Liver (tissue), 9 donors: ENCODE measurements around the gene RSRC1. TPM values are rescaled to one million over a fixed set of nuclear protein-coding genes. Genes with fewer than 3 reads are reported as not detected.

ENCODE experiments used
- DNase-seq: peaks from one replicate; pipeline ENCODE4 v3.0.0-alpha.2; 2017; ENCODE audit warnings: low spot score
- H3K27ac ChIP-seq, 2 donors: one replicate each; pipeline ENCODE4 v1.7.0; 2013; ENCODE audit warnings: inconsistent platforms in 2 of 2, low read length in 2 of 2, control low read depth in 1 of 2, low read depth in 1 of 2, mild to moderate bottlenecking in 1 of 2
- H3K27me3 ChIP-seq, 4 donors: one replicate each; pipeline versions ENCODE4 v1.6.1 to v1.7.0; 2013; ENCODE audit warnings: low read length in 3 of 4, inconsistent platforms in 1 of 4, mild to moderate bottlenecking in 1 of 4, moderate library complexity in 1 of 4; ENCODE audit not compliant: control insufficient read depth in 4 of 4, insufficient read depth in 4 of 4
- H3K36me3 ChIP-seq, 4 donors: one replicate each; pipeline versions ENCODE4 v1.6.1 to v1.7.0; 2013; ENCODE audit warnings: low read length in 3 of 4, mild to moderate bottlenecking in 3 of 4, low read depth in 1 of 4, moderate library complexity in 1 of 4; ENCODE audit not compliant: control insufficient read depth in 4 of 4, insufficient read depth in 3 of 4
- H3K4me1 ChIP-seq, 4 donors: one replicate each; pipeline versions ENCODE4 v1.6.1 to v1.7.0; 2013; ENCODE audit warnings: low read length in 3 of 4, mild to moderate bottlenecking in 3 of 4, moderate library complexity in 1 of 4; ENCODE audit not compliant: control insufficient read depth in 4 of 4, insufficient read depth in 4 of 4
- H3K4me3 ChIP-seq, 3 donors: one replicate each; pipeline versions ENCODE4 v1.6.1 to v1.7.0; 2013; ENCODE audit warnings: low read length in 3 of 3, control low read depth in 1 of 3, low read depth in 1 of 3, mild to moderate bottlenecking in 1 of 3
- H3K9ac ChIP-seq, 2 donors: one replicate each; pipeline ENCODE4 v1.7.0; 2013; ENCODE audit warnings: low read length in 2 of 2, mild to moderate bottlenecking in 2 of 2, moderate library complexity in 2 of 2, control low read depth in 1 of 2, low read depth in 1 of 2
- H3K9me3 ChIP-seq, 4 donors: one replicate each; pipeline versions ENCODE4 v1.6.1 to v1.7.0; 2013; ENCODE audit warnings: low read length in 3 of 4; ENCODE audit not compliant: control insufficient read depth in 4 of 4
- EGR1 ChIP-seq, 2 donors: IDR thresholded peaks; 2 replicates each; pipeline ENCODE4 v1.6.1; 2016 to 2018; ENCODE audit warnings: antibody characterized with exemption in 2 of 2, low read depth in 2 of 2
- FOXA1 ChIP-seq: IDR thresholded peaks from 2 replicates; pipeline ENCODE4 v1.6.1; 2016; ENCODE audit warnings: antibody characterized with exemption
- FOXA2 ChIP-seq: IDR thresholded peaks from 2 replicates; pipeline ENCODE4 v1.6.1; 2016; ENCODE audit warnings: antibody characterized with exemption
- GABPA ChIP-seq, 2 donors: IDR thresholded peaks in 1 of 2; conservative IDR thresholded peaks in 1 of 2; 2 replicates each; pipeline ENCODE4 v1.6.1; 2016; ENCODE audit warnings: antibody characterized with exemption in 2 of 2, mild to moderate bottlenecking in 1 of 2, moderate library complexity in 1 of 2
- JUND ChIP-seq, 2 donors: IDR thresholded peaks; 2 replicates each; pipeline ENCODE4 v1.6.1; 2016; ENCODE audit warnings: antibody characterized with exemption in 2 of 2
- RAD21 ChIP-seq, 2 donors: IDR thresholded peaks; 2 replicates each; pipeline ENCODE4 v1.6.1; 2016; ENCODE audit warnings: antibody characterized with exemption in 2 of 2, mild to moderate bottlenecking in 2 of 2
- RXRA ChIP-seq, 2 donors: IDR thresholded peaks; 2 replicates each; pipeline ENCODE4 v1.6.1; 2017 to 2018; ENCODE audit warnings: antibody characterized with exemption in 2 of 2, mild to moderate bottlenecking in 1 of 2
- SP1 ChIP-seq: IDR thresholded peaks from 2 replicates; pipeline ENCODE4 v1.6.1; 2018; ENCODE audit warnings: antibody characterized with exemption, mild to moderate bottlenecking
- TAF1 ChIP-seq: conservative IDR thresholded peaks from 2 replicates; pipeline ENCODE4 v1.6.1; 2016; ENCODE audit warnings: antibody characterized with exemption, mild to moderate bottlenecking
- WGBS: extraction: QIAGEN DNeasy Blood & Tissue Kit; methylation state at CpG from one replicate; pipeline ENCODE4 v1.1.7; 2013; 5-methylcytosine and 5-hydroxymethylcytosine counted together
- polyA plus RNA-seq, 2 donors: library from polyadenylated mRNA; stranded (reverse) in 1 of 2; unstranded in 1 of 2; fragments of 200-250 nt in 1 of 2; fragments of >200 nt in 1 of 2; fragmentation: Nextera tagmentation in 1 of 2; extraction: Ambion mirVana in 1 of 2; gene quantifications; one replicate each; pipeline versions ENCODE4 v1.2.1 to v1.2.3, GENCODE V29; 2013 to 2015
- total RNA-seq, 2 donors: library from RNA; depleted of rRNA; stranded (reverse); fragments of >200 nt; gene quantifications; one replicate each; pipeline ENCODE4 v1.2.3, GENCODE V29; 2014
- TF ChIP-seq, protein P1 (sequence below): IDR thresholded peaks from 2 replicates; pipeline ENCODE4 v1.6.1; 2016; ENCODE audit warnings: antibody characterized with exemption
- TF ChIP-seq, protein P2 (sequence below): IDR thresholded peaks from 2 replicates; pipeline ENCODE4 v1.6.1; 2016; ENCODE audit warnings: antibody characterized with exemption, mild to moderate bottlenecking
- TF ChIP-seq, protein P3 (sequence below): IDR thresholded peaks from 2 replicates; pipeline ENCODE4 v1.6.1; 2016; ENCODE audit warnings: antibody characterized with exemption
- donor health status: healthy.
- donor health status: healthy.
- donor health status: healthy.
- donor health status: healthy.
- donor health status: healthy.

The RSRC1 gene
- total and polyA plus RNA-seq, 4 donors, result 7.2 to 30.3 (median 20.7) TPM

DNA sequence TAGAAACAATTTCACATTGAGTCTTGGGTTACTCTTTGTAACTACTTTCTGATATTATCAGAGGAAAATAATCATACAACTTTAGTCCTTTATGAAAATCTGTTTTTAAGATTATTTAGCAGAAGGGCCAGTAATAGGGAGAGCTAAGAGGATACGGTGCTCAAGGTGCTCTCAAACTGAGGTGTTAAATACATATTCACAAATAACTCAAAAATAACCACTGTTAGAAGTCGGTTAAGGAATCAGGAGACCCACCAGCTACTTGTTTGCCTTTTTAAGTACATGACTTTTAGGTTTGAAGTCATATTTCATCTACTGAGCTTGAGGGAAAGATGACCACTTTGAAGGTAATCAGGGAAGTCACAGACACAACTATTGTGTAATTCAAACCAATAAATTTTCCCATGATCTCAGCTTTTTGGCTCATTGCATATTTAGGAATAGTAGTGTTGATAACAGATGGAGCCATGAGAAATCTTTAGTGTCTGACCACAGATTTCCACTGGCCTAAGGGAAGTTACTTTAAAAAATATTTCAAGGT lies 1.4 kb upstream of the RSRC1 start:
- 17% methylated on average over 2 of the region's 2 CpGs for WGBS
- no peak for TF ChIP-seq TAF1
- TF ChIP-seq SP1, result no peak
- TF ChIP-seq RXRA (IDR thresholded peaks at IDR 0.05), result no peak
- TF ChIP-seq, protein P1, sequence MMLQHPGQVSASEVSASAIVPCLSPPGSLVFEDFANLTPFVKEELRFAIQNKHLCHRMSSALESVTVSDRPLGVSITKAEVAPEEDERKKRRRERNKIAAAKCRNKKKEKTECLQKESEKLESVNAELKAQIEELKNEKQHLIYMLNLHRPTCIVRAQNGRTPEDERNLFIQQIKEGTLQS, result no peak
- TF ChIP-seq, protein P2, sequence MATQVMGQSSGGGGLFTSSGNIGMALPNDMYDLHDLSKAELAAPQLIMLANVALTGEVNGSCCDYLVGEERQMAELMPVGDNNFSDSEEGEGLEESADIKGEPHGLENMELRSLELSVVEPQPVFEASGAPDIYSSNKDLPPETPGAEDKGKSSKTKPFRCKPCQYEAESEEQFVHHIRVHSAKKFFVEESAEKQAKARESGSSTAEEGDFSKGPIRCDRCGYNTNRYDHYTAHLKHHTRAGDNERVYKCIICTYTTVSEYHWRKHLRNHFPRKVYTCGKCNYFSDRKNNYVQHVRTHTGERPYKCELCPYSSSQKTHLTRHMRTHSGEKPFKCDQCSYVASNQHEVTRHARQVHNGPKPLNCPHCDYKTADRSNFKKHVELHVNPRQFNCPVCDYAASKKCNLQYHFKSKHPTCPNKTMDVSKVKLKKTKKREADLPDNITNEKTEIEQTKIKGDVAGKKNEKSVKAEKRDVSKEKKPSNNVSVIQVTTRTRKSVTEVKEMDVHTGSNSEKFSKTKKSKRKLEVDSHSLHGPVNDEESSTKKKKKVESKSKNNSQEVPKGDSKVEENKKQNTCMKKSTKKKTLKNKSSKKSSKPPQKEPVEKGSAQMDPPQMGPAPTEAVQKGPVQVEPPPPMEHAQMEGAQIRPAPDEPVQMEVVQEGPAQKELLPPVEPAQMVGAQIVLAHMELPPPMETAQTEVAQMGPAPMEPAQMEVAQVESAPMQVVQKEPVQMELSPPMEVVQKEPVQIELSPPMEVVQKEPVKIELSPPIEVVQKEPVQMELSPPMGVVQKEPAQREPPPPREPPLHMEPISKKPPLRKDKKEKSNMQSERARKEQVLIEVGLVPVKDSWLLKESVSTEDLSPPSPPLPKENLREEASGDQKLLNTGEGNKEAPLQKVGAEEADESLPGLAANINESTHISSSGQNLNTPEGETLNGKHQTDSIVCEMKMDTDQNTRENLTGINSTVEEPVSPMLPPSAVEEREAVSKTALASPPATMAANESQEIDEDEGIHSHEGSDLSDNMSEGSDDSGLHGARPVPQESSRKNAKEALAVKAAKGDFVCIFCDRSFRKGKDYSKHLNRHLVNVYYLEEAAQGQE, result no peak
- TF ChIP-seq FOXA2, result no peak
- no peak for TF ChIP-seq RAD21 (IDR thresholded peaks at IDR 0.05)
- no peak for TF ChIP-seq JUND (IDR thresholded peaks at IDR 0.05)
- no peak for DNase-seq
- H3K9ac ChIP-seq, result no peak overlapping the region
- H3K9me3 ChIP-seq, result peaks cover 0 to 2% (median 0%) of the 10 kb centered on the region in 4 donors
- no peak overlapping the region for H3K4me3 ChIP-seq
- H3K4me1 ChIP-seq, result peaks cover 6 to 42% (median 23%) of the 10 kb centered on the region in 4 donors
- no peak overlapping the region for H3K27ac ChIP-seq
- peaks cover 5 to 15% (median 9%) of the 10 kb centered on the region in 4 donors for H3K27me3 ChIP-seq
- no peaks in the 10 kb centered on the region for H3K36me3 ChIP-seq

DNA sequence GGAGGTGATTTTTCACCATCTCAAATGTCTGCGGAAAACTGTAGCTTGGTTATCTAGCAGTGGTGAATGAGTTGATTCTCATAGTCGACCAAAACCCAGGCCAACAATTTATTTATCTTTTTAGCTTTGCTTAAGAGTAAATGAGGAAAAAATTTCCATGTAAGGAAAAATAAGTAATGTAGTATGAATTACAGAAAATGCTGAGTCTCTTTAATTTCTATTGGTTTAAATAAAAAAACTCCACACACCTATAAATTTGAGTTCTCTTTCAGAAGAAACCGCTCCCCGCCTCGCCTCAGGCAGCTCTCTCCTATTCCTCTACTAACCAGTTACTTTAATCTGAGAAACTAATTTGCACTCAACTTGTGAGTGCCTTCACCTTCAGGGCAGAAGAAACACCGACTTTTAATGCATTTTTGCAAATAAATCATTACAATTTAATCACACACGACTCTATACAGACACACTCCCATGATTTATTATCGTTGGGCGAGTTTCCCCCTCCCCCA lies 540 bp upstream of the RSRC1 start:
- Histone ChIP-seq H3K27me3 (peaks cover 5 to 11% (median 8%) of the 10 kb centered on the region in 4 donors), H3K27ac (no peak overlapping the region), H3K9ac (peak overlapping the region in 1 of 2 donors; percentile 60), H3K36me3 (no peaks in the 10 kb centered on the region), H3K4me3 (peak overlapping the region; percentile 78 to 89 (median 85)), H3K9me3 (peaks cover 0 to 2% (median 0%) of the 10 kb centered on the region in 4 donors), H3K4me1 (peaks cover 6 to 36% (median 19%) of the 10 kb centered on the region in 4 donors)
- no peak for DNase-seq
- TF ChIP-seq FOXA1, result no peak
- TF ChIP-seq GABPA (IDR thresholded peaks at IDR 0.05 in 1 of 2, conservative IDR thresholded peaks at IDR 0.05 in 1 of 2), result no peak
- TF ChIP-seq, protein P3, sequence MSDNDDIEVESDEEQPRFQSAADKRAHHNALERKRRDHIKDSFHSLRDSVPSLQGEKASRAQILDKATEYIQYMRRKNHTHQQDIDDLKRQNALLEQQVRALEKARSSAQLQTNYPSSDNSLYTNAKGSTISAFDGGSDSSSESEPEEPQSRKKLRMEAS, result no peak
- TF ChIP-seq, protein P1, result no peak
- 8% methylated on average over 9 of the region's 9 CpGs for WGBS

DNA sequence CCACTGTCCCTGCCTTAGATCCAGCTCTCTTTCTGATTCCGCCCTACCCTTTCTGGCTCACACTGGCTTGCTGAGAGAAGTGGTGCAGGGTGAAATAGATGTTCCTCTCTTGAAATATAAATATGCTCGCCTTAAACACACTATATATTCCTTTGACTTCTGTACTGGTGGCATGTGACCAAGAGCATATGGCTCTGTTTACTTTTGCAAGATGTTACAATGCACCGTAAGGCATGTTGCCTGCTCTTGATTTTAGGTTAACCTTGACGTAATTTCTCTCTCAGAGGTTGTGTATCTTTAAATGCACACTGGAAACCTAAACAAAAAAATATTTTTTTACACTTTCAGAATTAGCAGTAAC lies 749 bp downstream of the RSRC1 start:
- H3K4me1 ChIP-seq, result peaks cover 0 to 30% (median 17%) of the 10 kb centered on the region in 4 donors
- no peaks in the 10 kb centered on the region for H3K36me3 ChIP-seq
- peak overlapping the region; percentile 78 to 89 (median 85) for H3K4me3 ChIP-seq
- no peak for DNase-seq
- 7% methylated on average over 4 of the region's 4 CpGs for WGBS
- TF ChIP-seq FOXA2, result peak; percentile 12
- no peak for TF ChIP-seq EGR1 (IDR thresholded peaks at IDR 0.05; ENCODE audit: low read depth in 2 of 2)
- peaks cover 0 to 2% (median 0%) of the 10 kb centered on the region in 4 donors for H3K9me3 ChIP-seq
- H3K27ac ChIP-seq, result no peak overlapping the region
- peak overlapping the region in 1 of 2 donors; percentile 22 for H3K9ac ChIP-seq
- peaks cover 2 to 11% (median 5%) of the 10 kb centered on the region in 4 donors for H3K27me3 ChIP-seq
